ENCODE results near the gene AFAP1L2. TPM values are rescaled to one million over a fixed set of nuclear protein-coding genes. Genes with fewer than 3 reads are reported as not detected.

AFAP1L2 gene
- total RNA-seq, 1 experiment from 2014 or later = 170 TPM

GRCh38 chr10:114429581-114430335 lies 25.5 kb upstream of the AFAP1L2 start:
- intact Hi-C loops (cut with micrococcal nuclease; ENCODE audit: unreplicated experiment) = loop anchor here (10.0 kb wide), 1 partner anchor 255 kb away; the partner anchor contains the start of genes CCDC186 and TDRD1
- Histone ChIP-seq H3K4me3 (ENCODE audit: low read depth in 2 of 2, low read length in 2 of 2) (no peak overlapping the region), H3K9me3 (ENCODE audit: control insufficient read depth, insufficient read depth, low read depth, low read length) (no peaks in the 10 kb centered on the region), H3K4me1 (ENCODE audit: control insufficient read depth, insufficient read depth, low read length) (peaks cover 39% of the 10 kb centered on the region), H3K27me3 (ENCODE audit: control insufficient read depth, insufficient read depth, low read length) (no peaks in the 10 kb centered on the region), H3K27ac (ENCODE audit: low read length) (peak overlapping the region; percentile 44; the same call in 1 of the 2 replicates), H3K36me3 (ENCODE audit: control insufficient read depth, insufficient read depth, low read length) (no peaks in the 10 kb centered on the region)
- in situ Hi-C loops (cut with HindIII; ENCODE audit: low pct_unique_long_range_greater_than_20kb, low sequenced_read_pairs) = no loop called here
- CTCF ChIA-PET = interaction anchor here (0.6 kb wide), 1 partner anchor 340 kb away, joined by 4 read pairs; no protein-coding TSS in a partner anchor
- TF ChIP-seq POLR2AphosphoS5 (IDR thresholded peaks at IDR 0.05; ENCODE audit: low read depth, low read length) = 0 out of 2 replicates have a peak, but pooled peaks have one; percentile 27
- TF ChIP-seq REST (IDR thresholded peaks at IDR 0.05; ENCODE audit: insufficient read depth in 1 of 2, low read depth in 2 of 2, low read length in 1 of 2) = no peak
- no peak for TF ChIP-seq TCF7L2 (IDR thresholded peaks at IDR 0.05; ENCODE audit: low read depth, low read length)
- TF ChIP-seq CTCF (IDR thresholded peaks at IDR 0.05) = no peak
- POLR2A ChIA-PET = no interaction called here
- ATAC-seq (peak; percentile 8; the same call in 1 of the 2 replicates), DNase-seq (ENCODE audit: low read depth, low spot score) (no peak)
- BruUV-seq (replicated peaks) = no TSS peak

GRCh38 chr10:114427124-114427852 lies 23.0 kb upstream of the AFAP1L2 start:
- no TSS peak for BruUV-seq (replicated peaks)
- CTCF ChIA-PET = interaction anchor here (0.6 to 1.3 kb wide), 5 partner anchors 17 to 123 kb away, joined by 3 to 7 read pairs (median 3); no protein-coding TSS in a partner anchor
- POLR2A ChIA-PET = no interaction called here

More at GRCh38 chr10:114427124-114427852, 23.0 kb upstream of the AFAP1L2 start:
- H3K9me3 ChIP-seq (ENCODE audit: control insufficient read depth, insufficient read depth, low read depth, low read length) = no peaks in the 10 kb centered on the region
- in situ Hi-C loops (cut with HindIII; ENCODE audit: low pct_unique_long_range_greater_than_20kb, low sequenced_read_pairs) = no loop called here
- no peak overlapping the region for H3K4me3 ChIP-seq (ENCODE audit: low read depth in 2 of 2, low read length in 2 of 2)
- TF ChIP-seq TCF7L2 (IDR thresholded peaks at IDR 0.05; ENCODE audit: low read depth, low read length) = 0 out of 2 replicates have a peak, but pooled peaks have one; percentile 26
- TF ChIP-seq CTCF (IDR thresholded peaks at IDR 0.05) = peak; percentile 41
- TF ChIP-seq POLR2AphosphoS5 (IDR thresholded peaks at IDR 0.05; ENCODE audit: low read depth, low read length) = peak; percentile 20
- TF ChIP-seq REST (IDR thresholded peaks at IDR 0.05; ENCODE audit: insufficient read depth in 1 of 2, low read depth in 2 of 2, low read length in 1 of 2) = no peak
- TF ChIP-seq SIN3A (IDR thresholded peaks at IDR 0.05; ENCODE audit: borderline replicate concordance, insufficient read depth, low read depth, low read length) = no peak
- H3K36me3 ChIP-seq (ENCODE audit: control insufficient read depth, insufficient read depth, low read length) = no peaks in the 10 kb centered on the region
- peaks cover 36% of the 10 kb centered on the region for H3K4me1 ChIP-seq (ENCODE audit: control insufficient read depth, insufficient read depth, low read length)
- DNase-seq (ENCODE audit: low read depth, low spot score) (no peak), ATAC-seq (peak; percentile 76)
- intact Hi-C loops (cut with micrococcal nuclease; ENCODE audit: unreplicated experiment) = loop anchor here (10.0 kb wide), 1 partner anchor 252 kb away; the partner anchor contains the start of genes CCDC186 and TDRD1
- H3K27ac ChIP-seq (ENCODE audit: low read length) = peak overlapping the region; percentile 80
- no peaks in the 10 kb centered on the region for H3K27me3 ChIP-seq (ENCODE audit: control insufficient read depth, insufficient read depth, low read length)

Measured in Panc1 (cell line).